Endothelial cell of umbilical vein (primary cell): ENCODE results near the gene CNTF. TPM values are rescaled to one million over a fixed set of nuclear protein-coding genes. Genes with fewer than 3 reads are reported as not detected.

Experiments
- BruUV-seq: library from RNA; stranded (reverse); fragments of 400-500 nt; replicated peaks from 2 replicates; lab custom pipeline; 2021; lab: Mats Ljungman, UMichigan
- CTCF ChIA-PET: fragments of 300-600, 350-600 bp; sonication (Branson Sonifier 250); formaldehyde crosslinking; loops from one replicate; lab custom pipeline; 2021; ENCODE audit warnings: antibody characterized with exemption, inconsistent platforms; lab: Charles Lee
- POLR2A ChIA-PET: fragments of 300-600, 350-600 bp; sonication (Branson Sonifier 250); formaldehyde crosslinking; loops from one replicate; lab custom pipeline; 2021; ENCODE audit warnings: antibody characterized with exemption, inconsistent platforms; lab: Charles Lee
- DNase-seq: peaks from one replicate; pipeline ENCODE4 v3.0.0-alpha.2; 2011; ENCODE audit warnings: low read depth, low spot score
- FAIRE-seq: peaks from 2 replicates; lab custom pipeline; 2011; peaks lifted over from hg19 to GRCh38; lab: Jason Lieb, UNC
- H2AFZ ChIP-seq: 2 replicates; pipeline ENCODE4 v1.6.0; 2012; ENCODE audit warnings: low read depth, low read length, control low read depth, inconsistent platforms
- H3K27ac ChIP-seq: 2 replicates; pipeline ENCODE4 v1.5.1; 2011; ENCODE audit warnings: low read depth, mild to moderate bottlenecking, control low read depth, low read length, moderate library complexity; ENCODE audit not compliant: insufficient read depth
- H3K27me3 ChIP-seq, 2 experiments: 2 replicates each; pipeline versions ENCODE4 v1.6.0 to v1.6.1; 2011; ENCODE audit warnings: low read length in 2 of 2, mixed read lengths in 1 of 2; ENCODE audit not compliant: control insufficient read depth in 2 of 2, insufficient read depth in 2 of 2
- H3K36me3 ChIP-seq, 2 experiments: 2 replicates in 1 of 2; 3 replicates in 1 of 2; pipeline ENCODE4 v1.5.1; 2011; ENCODE audit warnings: low read length in 2 of 2, mild to moderate bottlenecking in 1 of 2, moderate library complexity in 1 of 2; ENCODE audit not compliant: control insufficient read depth in 2 of 2, insufficient read depth in 2 of 2; ENCODE audit errors: extremely low read depth in 1 of 2
- H3K4me1 ChIP-seq: 3 replicates; pipeline ENCODE4 v1.5.1; 2011; ENCODE audit warnings: mild to moderate bottlenecking, low read length; ENCODE audit not compliant: control insufficient read depth, insufficient read depth; ENCODE audit errors: extremely low read depth
- H3K4me2 ChIP-seq: 2 replicates; pipeline ENCODE4 v1.6.1; 2011; ENCODE audit warnings: low read length, control low read depth, mixed read lengths; ENCODE audit not compliant: insufficient read depth
- H3K4me3 ChIP-seq, 3 experiments: fragments of 200-600 bp in 1 of 3; sonication (generic), shearing (Covaris generic) in 1 of 3; replicated peaks in 1 of 3; 2 replicates each; pipeline ENCODE4 v1.5.1; 2011 to 2016; ENCODE audit warnings: control low read depth in 3 of 3, low read length in 3 of 3, mild to moderate bottlenecking in 2 of 3, inconsistent platforms in 1 of 3, low read depth in 1 of 3, moderate library complexity in 1 of 3; ENCODE audit not compliant: insufficient read depth in 1 of 3
- H3K79me2 ChIP-seq: 2 replicates; pipeline ENCODE4 v1.6.0; 2012; ENCODE audit warnings: low read length, inconsistent platforms; ENCODE audit not compliant: control insufficient read depth, insufficient read depth
- H3K9ac ChIP-seq: replicated peaks from 2 replicates; pipeline ENCODE3; 2011; ENCODE audit warnings: low read length, control low read depth; ENCODE audit not compliant: insufficient read depth; ENCODE audit errors: extremely low read depth
- H3K9me1 ChIP-seq: replicated peaks from 3 replicates; pipeline ENCODE4 v1.6.0; 2011; ENCODE audit warnings: mild to moderate bottlenecking, low read length; ENCODE audit not compliant: control insufficient read depth, insufficient read depth; ENCODE audit errors: extremely low read depth
- H3K9me3 ChIP-seq: replicated peaks from 2 replicates; pipeline ENCODE4 v1.5.1; 2012; ENCODE audit warnings: low read length, inconsistent platforms; ENCODE audit not compliant: control insufficient read depth, insufficient read depth
- H4K20me1 ChIP-seq: replicated peaks from 2 replicates; pipeline ENCODE3; 2011; ENCODE audit warnings: mild to moderate bottlenecking, low read length; ENCODE audit not compliant: control insufficient read depth, insufficient read depth; ENCODE audit errors: extremely low read depth
- CTCF ChIP-seq, 2 donors: IDR thresholded peaks; 1 replicate in 1 of 2; 2 replicates in 1 of 2; pipeline ENCODE4 v1.5.1; 2011; ENCODE audit warnings: low read length in 2 of 2, mild to moderate bottlenecking in 2 of 2, moderate library complexity in 2 of 2, control low read depth in 1 of 2, inconsistent platforms in 1 of 2, low read depth in 1 of 2; ENCODE audit not compliant: insufficient read depth in 1 of 2; ENCODE audit errors: extremely low read depth in 1 of 2
- EZH2 ChIP-seq: IDR thresholded peaks from 2 replicates; pipeline ENCODE4 v1.6.1; 2012; ENCODE audit warnings: borderline replicate concordance, low read depth, mild to moderate bottlenecking, moderate library complexity, low read length, inconsistent platforms; ENCODE audit not compliant: severe bottlenecking
- FOS ChIP-seq: IDR thresholded peaks from 2 replicates; pipeline ENCODE4 v1.6.1; 2011; ENCODE audit warnings: mild to moderate bottlenecking, low read length, moderate library complexity, borderline replicate concordance; ENCODE audit not compliant: insufficient read depth
- GATA2 ChIP-seq: IDR thresholded peaks from 2 replicates; pipeline ENCODE4 v1.7.0; 2011; ENCODE audit warnings: low read depth, mild to moderate bottlenecking, moderate library complexity, mixed read lengths, low read length; ENCODE audit not compliant: insufficient read length, insufficient read depth
- JUN ChIP-seq: IDR thresholded peaks from 2 replicates; pipeline ENCODE4 v1.6.1; 2011; ENCODE audit warnings: borderline replicate concordance, low read depth; ENCODE audit not compliant: insufficient read length, insufficient read depth
- MAX ChIP-seq: IDR thresholded peaks from 2 replicates; pipeline ENCODE4 v1.6.1; 2011; ENCODE audit not compliant: insufficient read depth, insufficient read length
- MYC ChIP-seq: IDR thresholded peaks from one replicate; pipeline ENCODE4 v1.6.1; 2011; ENCODE audit warnings: mild to moderate bottlenecking, low read depth, low read length
- POLR2A ChIP-seq: IDR thresholded peaks from 2 replicates; pipeline ENCODE4 v1.6.1; 2012; ENCODE audit warnings: low read depth, mild to moderate bottlenecking, control low read depth, low read length
- POLR2AphosphoS5 ChIP-seq: IDR thresholded peaks from 2 replicates; pipeline ENCODE4 v1.6.1; 2012; ENCODE audit warnings: low read depth, mild to moderate bottlenecking, control low read depth, low read length, moderate library complexity; ENCODE audit not compliant: insufficient read depth
- dilution Hi-C: fragments of 300-500 bp; cut with MboI; formaldehyde crosslinking; loops from one replicate; pipeline ENCODE4 v1.15.0; 2019; ENCODE audit warnings: low sequenced_read_pairs; ENCODE audit not compliant: extremely low pct_ligation_motif_present
- intact Hi-C: fragments of 100-400 bp; cut with micrococcal nuclease; formaldehyde crosslinking; loops from one replicate; pipeline ENCODE4 v1.10.0; 2022
- polyA plus RNA-seq, 4 experiments: library from polyadenylated mRNA; depleted of rRNA in 3 of 4; stranded (reverse) in 3 of 4; unstranded in 1 of 4; fragments of >200 nt; gene quantifications; 2 replicates each; pipeline versions ENCODE4 v1.2.1 to v1.2.3, GENCODE V29; 2011 to 2012; ENCODE audit warnings: missing spikeins in 1 of 4
- total RNA-seq: library from RNA; stranded (reverse); gene quantifications from 2 replicates; pipeline ENCODE4 v1.2.3, GENCODE V29; 2021

Gene CNTF
- total and polyA plus RNA-seq, 2 donors (not counting 3 experiments of a cell fraction or from before 2014, with no cell fraction given) = 0.84 to 3.3 TPM

- FAIRE-seq (no peak), DNase-seq (no peak)
- no peaks in the 10 kb centered on the region for H3K36me3 ChIP-seq
- H3K27ac ChIP-seq = no peak overlapping the region
- ChIA-PET CTCF (interaction anchor here (1.0 to 2.1 kb wide), 4 partner anchors 9 to 149 kb away, joined by 3 to 11 read pairs (median 3); no protein-coding TSS in a partner anchor), POLR2A (no interaction called here)
- H3K79me2 ChIP-seq = no peaks in the 10 kb centered on the region
- H4K20me1 ChIP-seq = no peaks in the 10 kb centered on the region
- H3K4me2 ChIP-seq = no peak overlapping the region
- intact Hi-C loops = no loop called here
- dilution Hi-C loops = no loop called here
- H3K4me3 ChIP-seq = no peak overlapping the region
- H3K9me1 ChIP-seq = no peaks in the 10 kb centered on the region
- peaks cover 4 to 18% of the 10 kb centered on the region in 2 experiments for H3K27me3 ChIP-seq
- no peak overlapping the region for H3K9ac ChIP-seq
- no peaks in the 10 kb centered on the region for H3K4me1 ChIP-seq
- TF ChIP-seq POLR2A (no peak), GATA2 (no peak), JUN (no peak)
- no peak overlapping the region for H2AFZ ChIP-seq
- no TSS peak for BruUV-seq
- H3K9me3 ChIP-seq = no peaks in the 10 kb centered on the region
These were observed 16.6 kb downstream of the CNTF start for GRCh38 chr11:58639103-58639502.

- no peak overlapping the region for H3K4me3 ChIP-seq
- FAIRE-seq (no peak), DNase-seq (no peak)
- H3K9me3 ChIP-seq = no peaks in the 10 kb centered on the region
- no peak overlapping the region for H3K27ac ChIP-seq
- ChIA-PET CTCF (interaction anchor here (1.0 to 2.1 kb wide), 5 partner anchors 10 to 496 kb away, joined by 3 to 11 read pairs (median 3); no protein-coding TSS in a partner anchor), POLR2A (no interaction called here)
- no peak overlapping the region for H3K9ac ChIP-seq
- dilution Hi-C loops (no loop called here), intact Hi-C loops (no loop called here)
- no peaks in the 10 kb centered on the region for H3K79me2 ChIP-seq
- H3K4me1 ChIP-seq = no peaks in the 10 kb centered on the region
- TF ChIP-seq POLR2A = no peak
- TF ChIP-seq FOS = no peak
- TF ChIP-seq MYC = no peak
- TF ChIP-seq MAX = no peak
- no peak for TF ChIP-seq CTCF (IDR thresholded peaks at IDR 0.05; ENCODE audit: extremely low read depth in 1 of 2, insufficient read depth in 1 of 2, low read depth in 1 of 2, low read length in 2 of 2)
- TF ChIP-seq POLR2AphosphoS5 = no peak
- no peak for TF ChIP-seq EZH2
- no peak for TF ChIP-seq GATA2
- H2AFZ ChIP-seq = no peak overlapping the region
- no peaks in the 10 kb centered on the region for H3K9me1 ChIP-seq
- H3K27me3 ChIP-seq = peaks cover 4 to 18% of the 10 kb centered on the region in 2 experiments
- no peaks in the 10 kb centered on the region for H3K36me3 ChIP-seq
- no peak overlapping the region for H3K4me2 ChIP-seq
- H4K20me1 ChIP-seq = no peaks in the 10 kb centered on the region
- no TSS peak for BruUV-seq
These were observed 17.2 kb downstream of the CNTF start for GRCh38 chr11:58639669-58640068.
